ENCODE measurements around the gene ADCY1. TPM values are rescaled to one million over a fixed set of nuclear protein-coding genes. Genes with fewer than 3 reads are reported as not detected.

The ADCY1 gene
- total and polyA plus RNA-seq, 7 experiments from 2014 or later, result 0.01 to 5.1 (median 0.01) TPM; not detected in 4

DNA sequence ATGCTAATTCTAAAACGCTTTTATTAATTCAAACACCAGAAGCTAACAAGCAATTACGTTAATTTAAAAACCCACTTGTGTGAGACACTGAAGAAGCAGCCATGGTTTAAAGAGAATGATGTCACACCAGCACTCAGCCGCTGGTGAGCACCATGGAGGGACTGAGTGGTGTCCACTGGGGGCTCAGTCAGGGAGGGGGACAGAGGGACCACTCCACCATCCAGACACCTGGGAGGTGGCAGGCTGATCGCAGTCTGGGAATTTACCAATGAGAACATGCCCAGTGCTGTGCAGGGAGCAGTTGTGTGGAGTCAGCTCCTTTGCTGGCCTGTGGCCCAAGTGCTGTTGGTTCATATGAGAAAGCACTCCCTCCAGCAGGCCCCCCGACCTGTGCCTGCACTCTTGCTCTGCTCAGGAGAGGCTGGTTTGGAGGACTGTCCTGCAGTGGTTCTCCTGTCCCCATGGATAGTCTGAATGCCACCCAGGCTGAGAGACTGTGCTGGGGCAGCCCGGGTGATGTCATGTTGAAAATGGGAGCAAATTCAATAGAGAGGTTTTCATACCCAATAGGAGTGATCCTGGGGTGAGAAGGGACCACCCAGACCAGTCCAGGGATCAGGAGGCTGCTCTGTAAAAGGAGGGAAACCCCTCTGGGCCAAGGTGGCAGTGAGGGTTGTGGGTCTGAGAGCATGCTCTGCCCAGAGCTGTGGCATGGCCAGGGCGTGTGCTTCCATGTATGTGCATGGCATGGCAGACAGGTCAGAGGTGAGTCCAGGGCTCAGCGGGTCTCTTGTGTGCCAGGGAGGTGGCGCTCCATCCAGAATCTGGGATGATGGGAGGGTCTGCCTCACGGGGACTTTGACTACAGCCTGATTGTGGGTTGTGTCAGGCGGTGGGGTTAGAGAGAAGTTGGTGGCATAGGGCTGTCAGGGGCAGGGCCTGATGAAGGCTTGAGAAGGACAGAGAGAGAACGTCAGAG, 12.7 kb downstream of the ADCY1 start:
- H3K27ac Mint-ChIP-seq, result no peak overlapping the region
- ATAC-seq, result no peak
- H3K27me3 ChIP-seq (ENCODE audit: control insufficient read depth in 2 of 2, insufficient read depth in 2 of 2, low read length in 2 of 2), result no peaks in the 10 kb centered on the region

DNA sequence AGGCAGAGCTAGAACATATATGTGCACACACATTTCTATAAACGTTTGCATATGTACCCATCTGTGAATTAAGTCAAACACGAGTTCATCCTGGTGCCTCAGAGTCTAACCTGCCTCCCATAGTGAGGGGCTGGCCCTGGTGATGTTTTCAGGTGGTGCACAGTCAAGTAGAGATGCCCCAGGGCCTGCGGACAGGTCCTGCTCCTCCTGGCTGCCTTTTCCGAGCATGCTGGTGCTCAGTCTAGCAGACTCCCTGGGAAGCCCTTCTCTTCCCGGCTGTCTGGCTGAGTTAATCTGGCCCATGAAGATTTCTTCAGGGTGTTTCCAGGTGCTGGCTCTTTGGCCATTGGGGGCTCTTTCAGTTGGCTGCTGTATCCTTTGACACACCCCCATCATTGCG, 14.3 kb downstream of the ADCY1 start:
- ChIA-PET CTCF (no interaction called here), POLR2A (no interaction called here)
- no peak overlapping the region for H3K4me3 ChIP-seq (ENCODE audit: low read length)
- H3K4me3 Mint-ChIP-seq, result no peak overlapping the region
- H3K27ac ChIP-seq (ENCODE audit: low read depth, low read length), result no peak overlapping the region
- no peaks in the 10 kb centered on the region for H3K4me1 ChIP-seq (ENCODE audit: control insufficient read depth in 2 of 2, insufficient read depth in 2 of 2, low read length in 2 of 2)
- ATAC-seq (no peak), DNase-seq (no peak)
- H3K27me3 Mint-ChIP-seq, result peaks cover 0 to 5% (median 0%) of the 10 kb centered on the region in 5 donors
- H3K27ac Mint-ChIP-seq, result no peak overlapping the region
- no peaks in the 10 kb centered on the region for H3K36me3 Mint-ChIP-seq
- intact Hi-C loops (cut with micrococcal nuclease), result no loop called here
- H3K4me1 Mint-ChIP-seq, result no peaks in the 10 kb centered on the region
- H3K9me3 ChIP-seq (ENCODE audit: control insufficient read depth in 2 of 3, low read length in 3 of 3), result no peaks in the 10 kb centered on the region
- H3K27me3 ChIP-seq (ENCODE audit: control insufficient read depth in 2 of 2, insufficient read depth in 2 of 2, low read length in 2 of 2), result no peaks in the 10 kb centered on the region
- H3K9me3 Mint-ChIP-seq, result no peaks in the 10 kb centered on the region
- no peaks in the 10 kb centered on the region for H3K36me3 ChIP-seq (ENCODE audit: control insufficient read depth in 2 of 3, insufficient read depth in 3 of 3, low read length in 3 of 3)

More for the DNA sequence above, 12.7 kb downstream of the ADCY1 start:
- H3K9me3 ChIP-seq (ENCODE audit: control insufficient read depth in 2 of 3, low read length in 3 of 3), result no peaks in the 10 kb centered on the region
- CTCF ChIA-PET, result no interaction called here
- intact Hi-C loops (cut with micrococcal nuclease), result no loop called here
- H3K4me3 Mint-ChIP-seq, result no peak overlapping the region
- H3K36me3 ChIP-seq (ENCODE audit: control insufficient read depth in 2 of 3, insufficient read depth in 3 of 3, low read length in 3 of 3), result no peaks in the 10 kb centered on the region
- no peak overlapping the region for H3K4me3 ChIP-seq (ENCODE audit: low read length)
- H3K4me1 ChIP-seq (ENCODE audit: control insufficient read depth in 2 of 2, insufficient read depth in 2 of 2, low read length in 2 of 2), result no peaks in the 10 kb centered on the region
- H3K4me1 Mint-ChIP-seq, result no peaks in the 10 kb centered on the region
- no peaks in the 10 kb centered on the region for H3K9me3 Mint-ChIP-seq
- peaks cover 0 to 3% (median 0%) of the 10 kb centered on the region in 5 donors for H3K27me3 Mint-ChIP-seq
- H3K27ac ChIP-seq (ENCODE audit: low read depth, low read length), result no peak overlapping the region
- POLR2A ChIA-PET, result no interaction called here
- no peak for DNase-seq
- no peaks in the 10 kb centered on the region for H3K36me3 Mint-ChIP-seq

DNA sequence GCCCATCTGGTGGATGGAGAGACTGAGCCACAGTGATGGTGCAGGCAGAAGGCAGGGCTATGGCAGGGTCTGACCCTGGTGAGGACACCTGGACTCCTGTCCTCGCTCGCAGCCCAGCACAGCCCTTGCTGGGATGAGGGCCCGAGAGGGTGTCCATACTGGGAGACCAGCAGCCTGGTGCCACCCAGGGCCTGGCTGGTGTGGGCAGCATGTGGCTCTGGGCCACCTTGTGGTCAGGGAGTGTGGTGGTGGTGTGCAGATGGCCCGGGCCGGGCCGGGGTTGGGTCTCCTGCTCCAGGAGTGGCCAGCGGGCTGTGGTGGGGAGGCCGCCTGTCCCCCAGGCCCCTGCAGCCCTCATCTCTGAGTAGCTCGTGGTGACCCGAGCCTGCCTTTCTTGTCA, 14.9 kb downstream of the ADCY1 start:
- no peaks in the 10 kb centered on the region for H3K4me1 Mint-ChIP-seq
- CTCF ChIA-PET, result no interaction called here
- Histone ChIP-seq H3K27ac (ENCODE audit: low read depth, low read length) (no peak overlapping the region), H3K36me3 (ENCODE audit: control insufficient read depth in 2 of 3, insufficient read depth in 3 of 3, low read length in 3 of 3) (no peaks in the 10 kb centered on the region), H3K9me3 (ENCODE audit: control insufficient read depth in 2 of 3, low read length in 3 of 3) (no peaks in the 10 kb centered on the region), H3K4me1 (ENCODE audit: control insufficient read depth in 2 of 2, insufficient read depth in 2 of 2, low read length in 2 of 2) (no peaks in the 10 kb centered on the region), H3K4me3 (ENCODE audit: low read length) (no peak overlapping the region), H3K27me3 (ENCODE audit: control insufficient read depth in 2 of 2, insufficient read depth in 2 of 2, low read length in 2 of 2) (no peaks in the 10 kb centered on the region)
- H3K9me3 Mint-ChIP-seq, result no peaks in the 10 kb centered on the region
- H3K4me3 Mint-ChIP-seq, result no peak overlapping the region
- DNase-seq (no peak), ATAC-seq (no peak)
- H3K27me3 Mint-ChIP-seq, result peaks cover 0 to 5% (median 0%) of the 10 kb centered on the region in 5 donors
- H3K36me3 Mint-ChIP-seq, result no peaks in the 10 kb centered on the region
- POLR2A ChIA-PET, result no interaction called here
- no peak overlapping the region for H3K27ac Mint-ChIP-seq
- intact Hi-C loops (cut with micrococcal nuclease), result no loop called here

DNA sequence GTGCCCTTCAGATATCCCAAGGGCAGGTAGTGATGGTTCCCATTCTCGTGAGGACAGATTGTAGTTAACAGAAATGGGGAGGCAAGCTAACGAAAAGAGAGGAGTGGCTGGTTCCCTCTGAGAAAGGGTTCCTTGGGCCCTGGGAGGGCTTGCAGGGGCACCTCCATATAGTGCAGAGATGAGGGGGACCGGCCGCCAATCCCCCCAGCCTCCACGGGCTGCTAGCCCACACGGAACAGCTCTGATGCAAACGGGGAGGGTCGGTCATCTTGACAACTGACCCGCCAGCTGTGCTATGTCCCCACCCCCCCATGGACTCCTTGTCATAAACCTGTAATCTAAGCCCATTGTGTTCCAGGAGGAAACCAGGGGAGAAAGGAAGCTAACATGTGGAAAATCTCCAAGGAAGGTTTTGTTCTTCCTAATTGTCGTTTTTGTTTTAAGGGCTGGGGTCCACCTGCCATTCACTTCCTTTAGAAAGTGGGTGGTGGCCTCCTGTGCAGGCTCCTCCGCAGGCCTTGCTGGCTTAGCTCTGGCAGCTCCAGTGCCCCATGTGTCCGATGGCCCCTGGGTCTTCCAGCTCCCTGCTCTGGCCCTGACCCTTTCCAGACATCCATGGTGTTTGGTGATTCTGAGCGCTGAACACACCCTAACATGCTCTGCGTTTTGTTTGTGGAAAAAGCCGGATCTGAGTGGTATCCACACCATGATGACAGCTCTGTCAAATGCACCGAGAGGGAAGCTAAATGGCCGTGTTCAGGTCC, 15.9 kb downstream of the ADCY1 start:
- ChIA-PET POLR2A (no interaction called here), CTCF (no interaction called here)
- Mint-ChIP-seq H3K4me3 (no peak overlapping the region), H3K27ac (no peak overlapping the region), H3K4me1 (no peaks in the 10 kb centered on the region), H3K27me3 (peaks cover 0 to 5% (median 0%) of the 10 kb centered on the region in 5 donors), H3K36me3 (no peaks in the 10 kb centered on the region), H3K9me3 (no peaks in the 10 kb centered on the region)
- H3K36me3 ChIP-seq (ENCODE audit: control insufficient read depth in 2 of 3, insufficient read depth in 3 of 3, low read length in 3 of 3), result no peaks in the 10 kb centered on the region
- no peaks in the 10 kb centered on the region for H3K9me3 ChIP-seq (ENCODE audit: control insufficient read depth in 2 of 3, low read length in 3 of 3)
- intact Hi-C loops (cut with micrococcal nuclease), result no loop called here
- H3K27me3 ChIP-seq (ENCODE audit: control insufficient read depth in 2 of 2, insufficient read depth in 2 of 2, low read length in 2 of 2), result no peaks in the 10 kb centered on the region
- no peak overlapping the region for H3K4me3 ChIP-seq (ENCODE audit: low read length)
- ATAC-seq (no peak), DNase-seq (no peak)
- no peaks in the 10 kb centered on the region for H3K4me1 ChIP-seq (ENCODE audit: control insufficient read depth in 2 of 2, insufficient read depth in 2 of 2, low read length in 2 of 2)
- no peak overlapping the region for H3K27ac ChIP-seq (ENCODE audit: low read depth, low read length)

DNA sequence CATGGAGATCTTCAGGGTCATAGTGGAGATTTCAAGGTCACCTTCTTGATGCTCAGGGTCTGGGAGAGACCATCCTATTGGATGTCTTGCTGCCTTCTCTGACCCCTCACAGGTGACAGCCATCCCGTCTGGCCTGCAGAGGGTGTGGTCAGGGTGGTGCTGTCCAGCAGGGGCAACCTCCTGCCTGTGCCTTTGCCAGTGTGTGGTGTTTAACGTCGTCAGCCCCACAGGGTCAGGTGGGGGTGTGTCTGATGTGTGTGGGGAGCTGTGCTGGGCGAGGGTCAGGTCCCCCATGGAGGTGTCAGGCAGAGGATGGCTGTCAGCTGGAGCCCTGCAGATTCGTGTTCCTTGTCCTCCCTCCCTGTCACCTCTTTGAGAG, 16.5 kb downstream of the ADCY1 start:
- CTCF ChIA-PET, result no interaction called here
- Mint-ChIP-seq H3K36me3 (no peaks in the 10 kb centered on the region), H3K27ac (no peak overlapping the region), H3K9me3 (no peaks in the 10 kb centered on the region), H3K4me1 (no peaks in the 10 kb centered on the region), H3K27me3 (peaks cover 0 to 8% (median 0%) of the 10 kb centered on the region in 5 donors), H3K4me3 (no peak overlapping the region)
- Histone ChIP-seq H3K4me1 (ENCODE audit: control insufficient read depth in 2 of 2, insufficient read depth in 2 of 2, low read length in 2 of 2) (no peaks in the 10 kb centered on the region), H3K9me3 (ENCODE audit: control insufficient read depth in 2 of 3, low read length in 3 of 3) (no peaks in the 10 kb centered on the region), H3K36me3 (ENCODE audit: control insufficient read depth in 2 of 3, insufficient read depth in 3 of 3, low read length in 3 of 3) (no peaks in the 10 kb centered on the region), H3K27me3 (ENCODE audit: control insufficient read depth in 2 of 2, insufficient read depth in 2 of 2, low read length in 2 of 2) (no peaks in the 10 kb centered on the region), H3K27ac (ENCODE audit: low read depth, low read length) (no peak overlapping the region), H3K4me3 (ENCODE audit: low read length) (no peak overlapping the region)
- DNase-seq, result no peak
- no peak for ATAC-seq
- POLR2A ChIA-PET, result no interaction called here
- intact Hi-C loops (cut with micrococcal nuclease), result no loop called here

DNA sequence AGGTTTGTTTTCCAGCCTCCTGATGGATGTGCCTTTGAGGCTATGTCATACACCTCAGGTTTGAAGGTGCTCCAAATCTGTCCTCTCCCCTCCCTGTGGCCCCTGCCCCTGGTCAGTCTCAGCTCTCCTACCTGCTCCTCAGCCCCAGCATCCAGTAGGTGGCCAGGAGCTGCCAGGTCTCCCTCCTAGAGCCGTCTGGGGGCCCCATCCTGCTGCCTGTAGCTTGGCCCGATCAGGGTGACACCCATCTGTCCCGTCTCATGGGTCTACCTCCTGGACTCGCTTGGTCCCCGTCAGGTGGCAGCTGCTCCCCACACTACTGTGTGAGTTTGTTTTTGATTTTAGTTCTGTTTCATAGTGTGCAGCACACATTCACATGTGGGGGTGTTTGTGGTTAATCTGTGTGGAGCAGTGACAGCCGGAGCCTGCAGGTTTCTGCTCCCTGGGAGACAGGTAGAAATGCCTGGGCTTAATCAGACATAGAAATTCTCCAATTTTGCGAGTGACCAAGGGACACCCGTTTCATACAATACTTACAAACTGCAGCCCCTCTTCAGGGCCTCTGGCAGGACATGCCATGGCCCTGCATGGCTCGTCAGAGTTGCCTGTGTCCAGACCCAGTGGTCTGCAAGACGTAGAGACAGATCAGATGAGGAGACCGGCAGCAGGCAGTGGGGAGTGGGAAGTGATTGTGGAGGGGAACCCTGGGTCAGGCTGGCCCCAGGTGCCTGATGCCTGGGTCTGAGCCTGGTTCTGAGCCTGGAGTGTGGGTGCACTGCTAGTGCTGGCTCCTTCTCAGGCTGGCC, 17.1 kb downstream of the ADCY1 start:
- Histone ChIP-seq H3K36me3 (ENCODE audit: control insufficient read depth in 2 of 3, insufficient read depth in 3 of 3, low read length in 3 of 3) (no peaks in the 10 kb centered on the region), H3K9me3 (ENCODE audit: control insufficient read depth in 2 of 3, low read length in 3 of 3) (no peaks in the 10 kb centered on the region), H3K27me3 (ENCODE audit: control insufficient read depth in 2 of 2, insufficient read depth in 2 of 2, low read length in 2 of 2) (no peaks in the 10 kb centered on the region), H3K27ac (ENCODE audit: low read depth, low read length) (no peak overlapping the region), H3K4me3 (ENCODE audit: low read length) (no peak overlapping the region), H3K4me1 (ENCODE audit: control insufficient read depth in 2 of 2, insufficient read depth in 2 of 2, low read length in 2 of 2) (no peaks in the 10 kb centered on the region)
- ATAC-seq (no peak), DNase-seq (no peak)
- no peak overlapping the region for H3K4me3 Mint-ChIP-seq
- no peak overlapping the region for H3K27ac Mint-ChIP-seq
- peaks cover 0 to 14% (median 0%) of the 10 kb centered on the region in 5 donors for H3K27me3 Mint-ChIP-seq
- no peaks in the 10 kb centered on the region for H3K4me1 Mint-ChIP-seq
- no peaks in the 10 kb centered on the region for H3K9me3 Mint-ChIP-seq
- intact Hi-C loops (cut with micrococcal nuclease), result no loop called here
- no peaks in the 10 kb centered on the region for H3K36me3 Mint-ChIP-seq
- POLR2A ChIA-PET, result no interaction called here
- CTCF ChIA-PET, result no interaction called here
